GM12892 (cell line): ENCODE results near the gene USP35.

ENCODE experiments used
- DNase-seq: peaks from one replicate; pipeline ENCODE4 v3.0.0; 2011; ENCODE audit not compliant: insufficient read length
- FAIRE-seq: peaks from 2 replicates; lab custom pipeline; 2011; peaks lifted over from hg19 to GRCh38; lab: Jason Lieb, UNC
- POLR2A ChIP-seq: IDR thresholded peaks from 2 replicates; pipeline ENCODE4 v1.6.1; 2011; ENCODE audit warnings: low read depth, low read length, control low read depth
- POLR2AphosphoS5 ChIP-seq: IDR thresholded peaks from 2 replicates; pipeline ENCODE4 v1.6.1; 2011; ENCODE audit warnings: low read depth, low read length, control low read depth
- TAF1 ChIP-seq: IDR thresholded peaks from 2 replicates; pipeline ENCODE4 v1.6.1; 2011; ENCODE audit warnings: low read depth, mild to moderate bottlenecking, control low read depth, low read length, borderline replicate concordance

Gene USP35

DNA sequence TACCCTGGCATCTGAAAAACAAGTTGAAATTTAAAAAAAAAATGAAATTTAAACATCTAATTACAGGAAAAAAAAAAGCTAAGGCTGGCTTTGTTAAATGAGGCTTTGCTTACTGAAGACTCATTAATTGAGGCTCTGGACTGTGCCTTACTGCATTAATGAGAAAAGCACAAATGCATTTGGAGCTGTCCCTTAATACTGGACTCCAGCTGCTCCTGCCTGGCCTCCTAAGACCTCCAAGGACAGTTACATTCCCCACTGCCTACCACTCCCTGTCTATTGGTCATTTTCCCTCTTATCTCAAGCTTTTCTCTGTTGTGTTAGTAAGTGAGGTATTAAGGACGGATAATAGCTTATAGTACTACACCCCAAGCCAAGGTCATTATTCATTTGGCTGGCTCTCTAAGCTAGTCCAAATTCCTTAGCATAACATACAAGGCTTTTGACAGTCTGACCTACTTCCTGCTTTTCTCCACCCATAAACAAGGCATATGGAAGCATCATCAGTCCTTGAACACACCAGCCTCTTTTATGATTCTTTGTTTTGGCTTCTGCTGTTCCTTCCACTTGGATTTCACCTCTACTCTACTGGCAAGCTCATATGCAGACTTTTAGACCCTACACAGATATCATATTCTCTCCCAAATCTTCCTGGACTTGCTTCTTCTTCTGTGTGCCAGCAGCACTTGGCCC is 62.5 kb downstream of the USP35 start:
- FAIRE-seq (no peak), DNase-seq (no peak)
- no peak for TF ChIP-seq POLR2AphosphoS5
- no peak for TF ChIP-seq TAF1
- TF ChIP-seq POLR2A = no peak

DNA sequence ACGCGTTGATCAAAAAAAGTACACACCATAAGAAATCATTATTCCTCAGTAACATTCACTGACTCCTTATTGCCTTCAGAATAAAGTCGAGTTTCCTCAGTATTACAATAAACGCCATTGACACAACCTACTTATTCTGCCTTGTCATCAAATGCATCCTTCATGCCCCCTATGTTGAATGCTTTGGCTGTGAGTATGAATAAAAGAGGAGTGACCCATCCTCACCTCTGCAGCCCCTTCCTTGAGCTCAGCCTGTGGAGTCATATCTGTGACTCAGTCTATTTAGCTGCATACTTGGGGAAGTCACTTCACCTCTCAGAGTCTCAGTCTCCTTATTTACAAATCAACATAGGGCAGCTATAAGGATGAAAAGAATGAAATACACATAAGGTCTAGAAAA is 65.1 kb downstream of the USP35 start:
- FAIRE-seq = no peak
- no peak for DNase-seq
- no peak for TF ChIP-seq POLR2A
- no peak for TF ChIP-seq TAF1
- no peak for TF ChIP-seq POLR2AphosphoS5

GRCh38 chr11:78254268-78254667 is 65.5 kb downstream of the USP35 start:
- DNase-seq (no peak), FAIRE-seq (no peak)
- TF ChIP-seq POLR2A (no peak), POLR2AphosphoS5 (no peak), TAF1 (no peak)

GRCh38 chr11:78255919-78256318 is 67.2 kb downstream of the USP35 start:
- DNase-seq = no peak
- TF ChIP-seq TAF1 (no peak), POLR2A (no peak), POLR2AphosphoS5 (no peak)
- FAIRE-seq = no peak

DNA sequence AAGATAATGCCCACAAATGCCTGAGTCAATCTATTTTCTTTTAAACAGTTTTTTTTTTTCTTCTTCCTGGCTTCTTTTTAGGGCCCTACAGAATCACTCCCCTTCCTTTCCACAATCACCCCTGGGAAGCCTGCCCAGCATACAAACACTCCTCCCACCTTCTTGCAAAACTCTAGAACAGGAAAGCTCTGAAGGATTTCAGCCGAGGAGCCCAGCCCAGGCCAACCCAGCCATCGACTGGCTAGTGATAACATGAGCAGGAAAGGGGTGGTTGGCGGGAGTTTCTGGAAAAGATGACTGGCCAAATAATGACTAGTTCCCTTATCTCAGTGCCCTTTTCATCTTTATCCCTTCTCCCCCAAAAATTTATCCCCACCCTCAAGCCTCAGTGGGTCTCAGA is 68.2 kb downstream of the USP35 start:
- no peak for DNase-seq
- TF ChIP-seq POLR2A = no peak
- no peak for TF ChIP-seq TAF1
- TF ChIP-seq POLR2AphosphoS5 = no peak
- FAIRE-seq = no peak

- FAIRE-seq (no peak), DNase-seq (no peak)
- TF ChIP-seq POLR2AphosphoS5 = no peak
- no peak for TF ChIP-seq POLR2A
- TF ChIP-seq TAF1 = no peak
Observed at GRCh38 chr11:78257654-78258053, 68.9 kb downstream of the USP35 start.

DNA sequence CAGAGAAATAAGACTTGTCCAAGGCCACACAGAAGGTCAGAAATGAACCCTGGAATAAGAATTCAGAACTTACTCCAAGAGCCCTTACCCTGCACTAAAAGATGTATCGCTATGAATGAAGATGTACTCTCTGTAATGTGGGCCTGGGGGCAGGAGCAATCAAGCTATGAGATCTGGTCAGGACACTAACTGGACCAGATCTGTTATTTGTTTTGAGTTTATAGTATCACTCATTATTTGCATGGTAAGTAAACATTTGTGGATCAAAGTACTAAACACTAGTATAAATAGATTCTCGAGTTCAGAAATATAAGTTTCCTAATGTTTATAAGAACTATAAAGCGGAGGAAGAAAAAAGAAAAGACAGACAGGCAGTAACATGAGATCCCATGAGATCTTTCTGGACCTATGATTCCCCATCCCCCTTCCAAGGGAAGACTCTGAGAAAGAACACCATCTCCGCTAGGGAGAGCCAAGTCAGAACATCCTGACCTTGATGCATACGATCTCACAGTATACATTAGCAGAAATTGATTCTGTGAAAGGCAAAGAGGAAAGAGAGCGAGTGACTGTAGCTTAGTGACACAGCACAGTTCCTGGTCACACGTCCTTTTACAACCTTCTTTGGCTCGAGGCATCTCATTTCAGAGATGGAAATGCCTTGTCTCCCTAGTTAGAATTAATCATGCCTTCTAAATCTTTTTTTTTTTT is 71.2 kb downstream of the USP35 start:
- DNase-seq (no peak), FAIRE-seq (no peak)
- no peak for TF ChIP-seq TAF1
- TF ChIP-seq POLR2AphosphoS5 = no peak
- TF ChIP-seq POLR2A = no peak

- no peak for FAIRE-seq
- TF ChIP-seq TAF1 (no peak), POLR2AphosphoS5 (no peak)
- no peak for DNase-seq
Observed at GRCh38 chr11:78261367-78261766, 72.6 kb downstream of the USP35 start.

GRCh38 chr11:78261828-78262227 is 73.1 kb downstream of the USP35 start:
- DNase-seq (no peak), FAIRE-seq (no peak)
- TF ChIP-seq TAF1 = no peak
- no peak for TF ChIP-seq POLR2A
- no peak for TF ChIP-seq POLR2AphosphoS5

DNA sequence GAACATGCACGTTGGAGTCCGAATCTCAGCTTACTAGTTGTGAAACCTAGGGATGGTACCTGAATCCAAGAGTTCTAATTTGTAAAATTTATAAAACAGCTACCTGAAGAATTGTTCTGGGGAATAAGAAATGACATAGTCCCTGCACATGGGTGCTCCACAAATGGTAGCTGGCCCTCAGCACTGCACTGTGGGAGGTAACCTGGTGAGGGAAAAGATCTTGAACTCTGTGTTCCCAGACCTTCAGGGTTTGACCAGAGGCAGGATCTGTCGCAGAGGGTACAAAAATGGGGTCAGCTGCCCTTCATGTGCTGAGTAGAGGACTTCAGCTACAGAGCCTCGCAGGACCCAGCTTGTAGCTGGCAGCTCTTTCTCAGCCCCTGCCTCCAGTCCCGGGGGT is 73.5 kb downstream of the USP35 start:
- FAIRE-seq (no peak), DNase-seq (no peak)
- TF ChIP-seq POLR2AphosphoS5 (no peak), POLR2A (no peak), TAF1 (no peak)

DNA sequence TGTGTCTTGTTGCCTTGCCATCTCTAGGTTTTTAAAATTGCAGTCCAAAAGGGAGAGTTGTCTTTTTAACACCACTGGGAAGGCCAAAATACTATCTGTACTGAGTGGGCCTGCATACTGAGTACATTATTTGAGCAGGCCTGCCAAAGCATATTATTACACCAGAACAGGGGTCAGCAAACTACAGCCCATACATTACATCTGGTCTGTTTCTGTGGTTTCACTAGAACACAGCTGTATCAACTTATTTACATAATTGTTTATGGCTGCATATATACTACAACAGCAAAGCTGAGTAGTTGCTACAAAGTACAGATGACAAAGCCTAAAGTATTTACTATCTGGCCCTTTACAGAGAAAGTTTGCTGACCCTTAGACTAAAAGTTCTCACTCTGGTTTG is 74.0 kb downstream of the USP35 start:
- TF ChIP-seq POLR2AphosphoS5 (no peak), TAF1 (no peak), POLR2A (no peak)
- no peak for FAIRE-seq
- DNase-seq = no peak
